Neural crest cell (in vitro differentiated cells): Measurements from ENCODE around the gene NFATC3. TPM values are rescaled to one million over a fixed set of nuclear protein-coding genes. Genes with fewer than 3 reads are reported as not detected.
A peak's percentile ranks its signal among the peaks of the same experiment; 100 is the strongest.
"Not testable (repeated sequence)": the region's sequence is repeated elsewhere in the genome, so short reads cannot be mapped to it uniquely, and the experiment has no call there.

Experiments
- DNase-seq: peaks from one replicate; pipeline ENCODE4 v3.0.0; 2021; ENCODE audit warnings: low read depth, mixed read lengths, low spot score
- H3K27ac Mint-ChIP-seq: one replicate; pipeline ENCODE4 v1.8.0; 2021; ENCODE audit warnings: mild to moderate bottlenecking, mixed read lengths; ENCODE audit not compliant: unreplicated experiment
- H3K27me3 Mint-ChIP-seq: 2 replicates; pipeline ENCODE4 v1.8.0; 2021; ENCODE audit warnings: low read depth, mild to moderate bottlenecking, mixed read lengths
- H3K36me3 Mint-ChIP-seq: 2 replicates; pipeline ENCODE4 v1.8.0; 2021; ENCODE audit warnings: low read depth, mild to moderate bottlenecking, mixed read lengths
- H3K4me1 Mint-ChIP-seq: 2 replicates; pipeline ENCODE4 v1.8.0; 2021; ENCODE audit warnings: mixed read lengths
- H3K4me3 Mint-ChIP-seq: one replicate; pipeline ENCODE4 v1.8.0; 2021; ENCODE audit warnings: mild to moderate bottlenecking, mixed read lengths
- H3K9me3 Mint-ChIP-seq: 2 replicates; pipeline ENCODE4 v1.8.0; 2021; ENCODE audit warnings: mixed read lengths
- total RNA-seq: library from RNA; stranded (reverse); gene quantifications from 2 replicates; pipeline ENCODE4 v1.2.1, GENCODE V29; 2021
- TF ChIP-seq, protein P1 (sequence below): fragments of 200-600 bp; sonication (generic); conservative IDR thresholded peaks from 2 replicates; pipeline ENCODE4 v1.5.0; 2021; ENCODE audit warnings: antibody characterized with exemption, mild to moderate bottlenecking

The NFATC3 gene
- total RNA-seq, 1 donor from 2014 or later: 64.9 TPM

DNA sequence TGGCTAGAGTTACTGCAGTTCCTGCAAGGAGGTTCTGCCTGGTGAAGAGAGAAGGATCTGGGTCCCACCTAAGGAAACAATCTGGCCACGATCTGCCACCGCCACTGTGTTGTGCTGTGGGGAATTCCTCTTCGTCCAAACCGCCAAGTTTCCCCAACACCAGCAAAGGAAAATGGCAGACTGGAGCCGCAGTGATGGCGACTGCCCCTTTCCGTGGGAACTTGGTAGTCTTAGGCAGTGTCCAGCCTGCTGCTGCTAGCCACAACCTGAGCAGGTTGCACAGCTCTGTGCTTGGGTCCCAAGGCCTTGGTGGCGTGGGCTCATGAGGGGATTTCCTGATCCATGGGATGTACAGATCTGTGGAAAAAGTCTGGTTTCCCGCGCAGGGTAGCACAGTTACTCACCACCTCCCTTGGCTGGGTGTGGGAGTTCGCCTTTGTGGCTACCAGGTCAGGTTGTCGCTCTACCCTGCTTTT is 28.6 kb downstream of the NFATC3 start:
- peaks cover 35% of the 10 kb centered on the region for H3K36me3 Mint-ChIP-seq
- H3K27me3 Mint-ChIP-seq: no peaks in the 10 kb centered on the region
- no peak overlapping the region for H3K27ac Mint-ChIP-seq
- peaks cover 24% of the 10 kb centered on the region for H3K4me1 Mint-ChIP-seq
- peaks cover 17% of the 10 kb centered on the region for H3K9me3 Mint-ChIP-seq
- no peak overlapping the region for H3K4me3 Mint-ChIP-seq
- DNase-seq: no peak
- TF ChIP-seq, protein P1, sequence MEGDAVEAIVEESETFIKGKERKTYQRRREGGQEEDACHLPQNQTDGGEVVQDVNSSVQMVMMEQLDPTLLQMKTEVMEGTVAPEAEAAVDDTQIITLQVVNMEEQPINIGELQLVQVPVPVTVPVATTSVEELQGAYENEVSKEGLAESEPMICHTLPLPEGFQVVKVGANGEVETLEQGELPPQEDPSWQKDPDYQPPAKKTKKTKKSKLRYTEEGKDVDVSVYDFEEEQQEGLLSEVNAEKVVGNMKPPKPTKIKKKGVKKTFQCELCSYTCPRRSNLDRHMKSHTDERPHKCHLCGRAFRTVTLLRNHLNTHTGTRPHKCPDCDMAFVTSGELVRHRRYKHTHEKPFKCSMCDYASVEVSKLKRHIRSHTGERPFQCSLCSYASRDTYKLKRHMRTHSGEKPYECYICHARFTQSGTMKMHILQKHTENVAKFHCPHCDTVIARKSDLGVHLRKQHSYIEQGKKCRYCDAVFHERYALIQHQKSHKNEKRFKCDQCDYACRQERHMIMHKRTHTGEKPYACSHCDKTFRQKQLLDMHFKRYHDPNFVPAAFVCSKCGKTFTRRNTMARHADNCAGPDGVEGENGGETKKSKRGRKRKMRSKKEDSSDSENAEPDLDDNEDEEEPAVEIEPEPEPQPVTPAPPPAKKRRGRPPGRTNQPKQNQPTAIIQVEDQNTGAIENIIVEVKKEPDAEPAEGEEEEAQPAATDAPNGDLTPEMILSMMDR: no peak

DNA sequence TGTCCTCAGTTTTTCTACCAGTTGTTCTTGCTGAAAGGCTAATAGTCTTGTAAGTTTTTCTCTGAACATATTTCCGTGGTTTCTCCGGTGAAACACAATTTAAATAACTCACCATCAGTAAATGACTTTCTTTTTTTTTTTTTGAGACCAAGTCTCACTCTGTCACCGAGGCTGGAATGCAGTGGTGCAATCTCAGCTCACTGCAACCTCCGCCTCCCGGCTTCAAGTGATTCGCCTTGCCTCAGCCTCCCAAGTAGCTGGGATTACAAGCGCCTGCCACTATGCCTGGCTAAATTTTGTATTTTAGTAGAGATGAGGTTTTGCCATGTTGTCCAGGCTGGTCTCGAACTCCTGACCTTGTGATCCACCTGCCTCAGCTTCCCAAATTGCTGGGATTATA is 29.8 kb downstream of the NFATC3 start:
- DNase-seq, H3K27ac Mint-ChIP-seq, H3K9me3 Mint-ChIP-seq, H3K27me3 Mint-ChIP-seq, H3K4me3 Mint-ChIP-seq: not testable (repeated sequence)
- H3K4me1 Mint-ChIP-seq: peaks cover 24% of the 10 kb centered on the region
- peaks cover 24% of the 10 kb centered on the region for H3K36me3 Mint-ChIP-seq

DNA sequence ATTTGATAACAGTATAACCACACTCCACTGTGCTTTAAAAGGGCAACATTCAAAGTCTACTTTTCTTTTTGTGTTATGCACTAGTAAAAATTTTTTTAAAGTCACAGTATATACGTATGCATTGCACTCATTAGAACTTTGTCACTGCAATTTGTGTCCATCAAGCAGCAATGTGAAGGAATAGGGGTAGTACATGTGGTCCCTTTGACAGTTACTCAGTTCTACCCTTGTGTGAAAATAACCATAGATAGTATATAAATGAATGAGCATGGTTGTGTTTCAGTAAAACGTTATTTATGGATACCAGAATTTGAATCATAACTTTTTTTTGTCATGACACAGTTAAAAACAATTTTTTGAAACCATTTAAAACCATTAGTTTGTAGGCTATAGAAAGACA is 30.7 kb downstream of the NFATC3 start:
- TF ChIP-seq, protein P1: no peak
- Mint-ChIP-seq H3K27me3 (no peaks in the 10 kb centered on the region), H3K36me3 (peaks cover 19% of the 10 kb centered on the region)

DNA sequence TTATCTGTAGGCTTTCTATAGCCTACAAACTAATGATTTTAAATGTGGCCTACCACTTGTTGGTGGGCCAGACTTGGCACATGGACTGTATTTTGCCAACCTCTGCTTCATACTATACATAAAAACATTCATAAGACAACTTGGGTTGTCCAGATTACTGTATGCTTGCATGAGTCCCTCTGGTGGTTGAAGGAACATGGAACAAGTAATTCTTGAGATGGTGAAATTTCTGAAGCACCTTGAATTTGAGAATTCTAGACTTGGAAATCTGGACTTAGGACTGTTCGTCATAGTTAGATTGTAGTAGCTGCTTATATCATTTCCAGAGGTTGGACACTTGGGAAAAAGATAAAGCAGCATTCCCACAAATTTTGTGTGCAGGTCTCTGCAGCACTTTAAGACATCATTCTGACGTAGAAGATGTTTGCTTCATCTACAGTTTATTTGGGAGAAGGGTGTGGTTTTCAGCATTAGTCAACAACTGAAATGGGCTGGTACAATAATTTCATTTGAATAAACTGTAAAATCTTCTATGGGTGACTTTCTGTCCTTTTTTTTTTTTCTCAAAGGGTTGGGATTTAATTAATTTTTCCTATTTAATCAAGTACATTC is 31.2 kb downstream of the NFATC3 start:
- Mint-ChIP-seq H3K27me3 (no peaks in the 10 kb centered on the region), H3K9me3 (peaks cover 2% of the 10 kb centered on the region), H3K36me3 (peaks cover 14% of the 10 kb centered on the region), H3K4me1 (peaks cover 24% of the 10 kb centered on the region), H3K27ac (no peak overlapping the region), H3K4me3 (no peak overlapping the region)
- TF ChIP-seq, protein P1: peak; percentile 59
- no peak for DNase-seq

More for the DNA sequence above, 30.7 kb downstream of the NFATC3 start:
- H3K4me1 Mint-ChIP-seq: peaks cover 24% of the 10 kb centered on the region
- H3K4me3 Mint-ChIP-seq: no peak overlapping the region
- H3K27ac Mint-ChIP-seq: no peak overlapping the region
- DNase-seq: no peak
- peaks cover 2% of the 10 kb centered on the region for H3K9me3 Mint-ChIP-seq

DNA sequence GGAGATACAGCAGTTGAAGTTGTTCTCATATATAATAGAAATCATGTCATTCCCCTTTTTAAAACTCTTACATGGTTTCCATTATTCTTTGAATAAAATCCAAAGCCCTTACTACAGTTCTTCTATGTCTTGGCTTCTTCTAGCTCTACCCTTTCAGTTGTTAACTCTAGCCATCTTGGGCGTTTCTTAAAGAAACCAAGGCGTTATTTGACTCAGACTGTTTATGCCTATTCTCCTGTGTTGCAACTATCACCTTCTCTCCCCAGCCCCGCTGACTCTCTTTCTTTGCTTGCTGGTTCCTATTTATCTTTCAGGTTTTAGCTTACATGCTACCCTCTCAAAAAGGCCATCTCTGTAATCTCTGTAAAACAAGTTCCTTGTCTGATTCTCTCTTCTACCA is 32.7 kb downstream of the NFATC3 start:
- no peaks in the 10 kb centered on the region for H3K9me3 Mint-ChIP-seq
- no peak overlapping the region for H3K27ac Mint-ChIP-seq
- no peak for DNase-seq
- peaks cover 14% of the 10 kb centered on the region for H3K36me3 Mint-ChIP-seq
- no peak overlapping the region for H3K4me3 Mint-ChIP-seq
- TF ChIP-seq, protein P1: no peak
- H3K4me1 Mint-ChIP-seq: peaks cover 19% of the 10 kb centered on the region
- H3K27me3 Mint-ChIP-seq: no peaks in the 10 kb centered on the region

DNA sequence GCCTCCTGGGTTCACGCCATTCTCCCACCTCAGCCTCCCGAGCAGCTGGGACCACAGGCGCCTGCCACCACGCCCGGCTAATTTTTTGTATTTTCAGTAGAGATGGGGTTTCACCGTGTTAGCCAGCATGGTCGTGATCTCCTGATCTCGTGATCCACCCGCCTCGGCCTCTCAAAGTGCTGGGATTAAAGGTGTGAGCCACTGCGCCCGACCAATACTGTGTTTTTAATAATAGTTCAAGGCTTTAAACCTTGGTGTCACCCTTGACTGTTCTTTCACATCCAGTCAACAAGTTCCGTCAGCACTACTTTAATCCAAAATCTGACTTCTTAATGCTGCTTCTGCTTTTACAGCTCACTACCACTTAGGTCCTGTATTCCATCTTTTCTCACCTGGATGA is 33.8 kb downstream of the NFATC3 start:
- H3K36me3 Mint-ChIP-seq, H3K27ac Mint-ChIP-seq, DNase-seq, H3K4me3 Mint-ChIP-seq, H3K9me3 Mint-ChIP-seq, H3K27me3 Mint-ChIP-seq: not testable (repeated sequence)
- peaks cover 15% of the 10 kb centered on the region for H3K4me1 Mint-ChIP-seq

DNA sequence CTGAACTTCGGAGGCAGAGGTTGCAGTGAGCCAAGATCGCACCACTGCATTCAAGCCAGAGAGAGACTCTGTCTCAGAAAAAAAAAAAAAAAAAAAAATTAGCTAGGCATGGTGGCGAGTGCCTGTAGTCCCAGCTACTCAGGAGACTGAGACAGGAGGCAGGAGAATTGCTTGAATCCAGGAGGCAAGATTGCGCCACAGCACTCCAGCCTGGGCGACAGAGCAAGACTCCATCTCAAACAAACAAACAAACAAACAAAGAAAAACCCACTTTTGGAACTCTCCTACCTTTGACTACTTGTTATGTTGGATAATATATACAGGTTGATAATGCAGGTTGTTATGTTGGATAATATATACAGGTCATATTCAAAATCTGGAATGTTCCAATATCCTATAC is 35.3 kb downstream of the NFATC3 start:
- H3K27ac Mint-ChIP-seq, H3K27me3 Mint-ChIP-seq, H3K9me3 Mint-ChIP-seq, H3K4me3 Mint-ChIP-seq, DNase-seq, H3K36me3 Mint-ChIP-seq: not testable (repeated sequence)
- H3K4me1 Mint-ChIP-seq: peaks cover 11% of the 10 kb centered on the region
